ENCODE measurements around the gene LCN2. TPM values are rescaled to one million over a fixed set of nuclear protein-coding genes. Genes with fewer than 3 reads are reported as not detected.

LCN2 gene
- total and polyA plus RNA-seq, 9 of the 15 experiments (the other 6 are each of a cell fraction or from before 2014, with no cell fraction given) = 0.10 to 1.2 (median 0.44) TPM; not detected in 1

DNA sequence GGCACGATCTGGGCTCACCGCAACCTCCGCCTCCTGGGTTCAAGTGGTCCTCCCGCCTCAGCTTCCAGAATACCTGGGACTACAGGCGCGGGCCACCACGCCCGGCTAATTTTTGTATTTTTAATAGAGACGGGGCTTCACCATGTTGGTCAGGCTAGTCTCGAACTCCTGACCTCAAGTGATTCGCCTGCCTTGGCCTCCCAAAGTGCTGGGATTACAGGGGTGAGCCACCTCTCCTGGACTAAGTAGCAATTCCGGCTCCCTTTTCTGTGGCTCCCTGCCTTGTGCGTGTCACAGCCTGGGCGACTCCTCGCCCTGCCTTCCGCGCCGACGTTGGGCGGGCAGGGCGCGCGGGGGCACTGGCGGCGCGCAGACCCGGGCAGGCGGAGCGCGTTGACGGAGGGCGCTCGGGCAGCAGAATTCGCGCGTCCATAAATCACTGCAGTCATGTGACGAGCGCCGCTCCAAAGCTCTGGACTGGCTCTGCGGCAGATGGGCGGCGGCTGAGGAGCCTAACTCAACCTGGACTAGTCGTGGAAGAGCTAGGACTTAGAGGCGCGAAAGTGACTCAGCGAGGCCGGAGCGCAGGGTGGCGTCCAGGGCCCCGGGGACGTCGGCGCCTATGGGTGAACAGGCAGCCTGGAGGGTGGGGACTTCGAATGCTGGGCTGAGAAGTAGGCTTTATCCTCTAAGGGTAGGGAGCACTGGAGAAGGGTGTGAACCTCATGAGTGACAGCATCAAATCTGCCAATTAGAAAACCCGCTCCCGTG is 43.5 kb downstream of the LCN2 start (continued):
- TF ChIP-seq, protein P1, sequence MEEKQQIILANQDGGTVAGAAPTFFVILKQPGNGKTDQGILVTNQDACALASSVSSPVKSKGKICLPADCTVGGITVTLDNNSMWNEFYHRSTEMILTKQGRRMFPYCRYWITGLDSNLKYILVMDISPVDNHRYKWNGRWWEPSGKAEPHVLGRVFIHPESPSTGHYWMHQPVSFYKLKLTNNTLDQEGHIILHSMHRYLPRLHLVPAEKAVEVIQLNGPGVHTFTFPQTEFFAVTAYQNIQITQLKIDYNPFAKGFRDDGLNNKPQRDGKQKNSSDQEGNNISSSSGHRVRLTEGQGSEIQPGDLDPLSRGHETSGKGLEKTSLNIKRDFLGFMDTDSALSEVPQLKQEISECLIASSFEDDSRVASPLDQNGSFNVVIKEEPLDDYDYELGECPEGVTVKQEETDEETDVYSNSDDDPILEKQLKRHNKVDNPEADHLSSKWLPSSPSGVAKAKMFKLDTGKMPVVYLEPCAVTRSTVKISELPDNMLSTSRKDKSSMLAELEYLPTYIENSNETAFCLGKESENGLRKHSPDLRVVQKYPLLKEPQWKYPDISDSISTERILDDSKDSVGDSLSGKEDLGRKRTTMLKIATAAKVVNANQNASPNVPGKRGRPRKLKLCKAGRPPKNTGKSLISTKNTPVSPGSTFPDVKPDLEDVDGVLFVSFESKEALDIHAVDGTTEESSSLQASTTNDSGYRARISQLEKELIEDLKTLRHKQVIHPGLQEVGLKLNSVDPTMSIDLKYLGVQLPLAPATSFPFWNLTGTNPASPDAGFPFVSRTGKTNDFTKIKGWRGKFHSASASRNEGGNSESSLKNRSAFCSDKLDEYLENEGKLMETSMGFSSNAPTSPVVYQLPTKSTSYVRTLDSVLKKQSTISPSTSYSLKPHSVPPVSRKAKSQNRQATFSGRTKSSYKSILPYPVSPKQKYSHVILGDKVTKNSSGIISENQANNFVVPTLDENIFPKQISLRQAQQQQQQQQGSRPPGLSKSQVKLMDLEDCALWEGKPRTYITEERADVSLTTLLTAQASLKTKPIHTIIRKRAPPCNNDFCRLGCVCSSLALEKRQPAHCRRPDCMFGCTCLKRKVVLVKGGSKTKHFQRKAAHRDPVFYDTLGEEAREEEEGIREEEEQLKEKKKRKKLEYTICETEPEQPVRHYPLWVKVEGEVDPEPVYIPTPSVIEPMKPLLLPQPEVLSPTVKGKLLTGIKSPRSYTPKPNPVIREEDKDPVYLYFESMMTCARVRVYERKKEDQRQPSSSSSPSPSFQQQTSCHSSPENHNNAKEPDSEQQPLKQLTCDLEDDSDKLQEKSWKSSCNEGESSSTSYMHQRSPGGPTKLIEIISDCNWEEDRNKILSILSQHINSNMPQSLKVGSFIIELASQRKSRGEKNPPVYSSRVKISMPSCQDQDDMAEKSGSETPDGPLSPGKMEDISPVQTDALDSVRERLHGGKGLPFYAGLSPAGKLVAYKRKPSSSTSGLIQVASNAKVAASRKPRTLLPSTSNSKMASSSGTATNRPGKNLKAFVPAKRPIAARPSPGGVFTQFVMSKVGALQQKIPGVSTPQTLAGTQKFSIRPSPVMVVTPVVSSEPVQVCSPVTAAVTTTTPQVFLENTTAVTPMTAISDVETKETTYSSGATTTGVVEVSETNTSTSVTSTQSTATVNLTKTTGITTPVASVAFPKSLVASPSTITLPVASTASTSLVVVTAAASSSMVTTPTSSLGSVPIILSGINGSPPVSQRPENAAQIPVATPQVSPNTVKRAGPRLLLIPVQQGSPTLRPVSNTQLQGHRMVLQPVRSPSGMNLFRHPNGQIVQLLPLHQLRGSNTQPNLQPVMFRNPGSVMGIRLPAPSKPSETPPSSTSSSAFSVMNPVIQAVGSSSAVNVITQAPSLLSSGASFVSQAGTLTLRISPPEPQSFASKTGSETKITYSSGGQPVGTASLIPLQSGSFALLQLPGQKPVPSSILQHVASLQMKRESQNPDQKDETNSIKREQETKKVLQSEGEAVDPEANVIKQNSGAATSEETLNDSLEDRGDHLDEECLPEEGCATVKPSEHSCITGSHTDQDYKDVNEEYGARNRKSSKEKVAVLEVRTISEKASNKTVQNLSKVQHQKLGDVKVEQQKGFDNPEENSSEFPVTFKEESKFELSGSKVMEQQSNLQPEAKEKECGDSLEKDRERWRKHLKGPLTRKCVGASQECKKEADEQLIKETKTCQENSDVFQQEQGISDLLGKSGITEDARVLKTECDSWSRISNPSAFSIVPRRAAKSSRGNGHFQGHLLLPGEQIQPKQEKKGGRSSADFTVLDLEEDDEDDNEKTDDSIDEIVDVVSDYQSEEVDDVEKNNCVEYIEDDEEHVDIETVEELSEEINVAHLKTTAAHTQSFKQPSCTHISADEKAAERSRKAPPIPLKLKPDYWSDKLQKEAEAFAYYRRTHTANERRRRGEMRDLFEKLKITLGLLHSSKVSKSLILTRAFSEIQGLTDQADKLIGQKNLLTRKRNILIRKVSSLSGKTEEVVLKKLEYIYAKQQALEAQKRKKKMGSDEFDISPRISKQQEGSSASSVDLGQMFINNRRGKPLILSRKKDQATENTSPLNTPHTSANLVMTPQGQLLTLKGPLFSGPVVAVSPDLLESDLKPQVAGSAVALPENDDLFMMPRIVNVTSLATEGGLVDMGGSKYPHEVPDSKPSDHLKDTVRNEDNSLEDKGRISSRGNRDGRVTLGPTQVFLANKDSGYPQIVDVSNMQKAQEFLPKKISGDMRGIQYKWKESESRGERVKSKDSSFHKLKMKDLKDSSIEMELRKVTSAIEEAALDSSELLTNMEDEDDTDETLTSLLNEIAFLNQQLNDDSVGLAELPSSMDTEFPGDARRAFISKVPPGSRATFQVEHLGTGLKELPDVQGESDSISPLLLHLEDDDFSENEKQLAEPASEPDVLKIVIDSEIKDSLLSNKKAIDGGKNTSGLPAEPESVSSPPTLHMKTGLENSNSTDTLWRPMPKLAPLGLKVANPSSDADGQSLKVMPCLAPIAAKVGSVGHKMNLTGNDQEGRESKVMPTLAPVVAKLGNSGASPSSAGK (IDR thresholded peaks at IDR 0.05) = no peak
- TF ChIP-seq, protein P2, sequence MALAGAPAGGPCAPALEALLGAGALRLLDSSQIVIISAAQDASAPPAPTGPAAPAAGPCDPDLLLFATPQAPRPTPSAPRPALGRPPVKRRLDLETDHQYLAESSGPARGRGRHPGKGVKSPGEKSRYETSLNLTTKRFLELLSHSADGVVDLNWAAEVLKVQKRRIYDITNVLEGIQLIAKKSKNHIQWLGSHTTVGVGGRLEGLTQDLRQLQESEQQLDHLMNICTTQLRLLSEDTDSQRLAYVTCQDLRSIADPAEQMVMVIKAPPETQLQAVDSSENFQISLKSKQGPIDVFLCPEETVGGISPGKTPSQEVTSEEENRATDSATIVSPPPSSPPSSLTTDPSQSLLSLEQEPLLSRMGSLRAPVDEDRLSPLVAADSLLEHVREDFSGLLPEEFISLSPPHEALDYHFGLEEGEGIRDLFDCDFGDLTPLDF (CRISPR knock-in tag; IDR thresholded peaks at IDR 0.05) = peak; percentile 90
- TF ChIP-seq MAFF (IDR thresholded peaks at IDR 0.05; ENCODE audit: low read length) (peak; percentile 11; the same call in 1 of the 2 replicates), HNRNPL (IDR thresholded peaks at IDR 0.05; ENCODE audit: low read depth, low read length) (peak; percentile 88; the same call in 1 of the 2 replicates), ZBTB7A (IDR thresholded peaks at IDR 0.05; ENCODE audit: borderline replicate concordance, control insufficient read depth, low read depth, low read length) (0 out of 2 replicates have a peak, but pooled peaks have one; percentile 44), HMGN3 (IDR thresholded peaks at IDR 0.05; ENCODE audit: borderline replicate concordance, extremely low read depth, insufficient read length, low read depth, low read length) (no peak), JUN (IDR thresholded peaks at IDR 0.05; ENCODE audit: borderline replicate concordance, low read depth, low read length) (peak; percentile 86), JUN (CRISPR knock-in tag; IDR thresholded peaks at IDR 0.05; ENCODE audit: borderline replicate concordance) (no peak), FOXA3 (CRISPR knock-in tag; conservative IDR thresholded peaks at IDR 0.05 in 1 of 2, IDR thresholded peaks at IDR 0.05 in 1 of 2) (no peak)
- TF ChIP-seq, protein P3, sequence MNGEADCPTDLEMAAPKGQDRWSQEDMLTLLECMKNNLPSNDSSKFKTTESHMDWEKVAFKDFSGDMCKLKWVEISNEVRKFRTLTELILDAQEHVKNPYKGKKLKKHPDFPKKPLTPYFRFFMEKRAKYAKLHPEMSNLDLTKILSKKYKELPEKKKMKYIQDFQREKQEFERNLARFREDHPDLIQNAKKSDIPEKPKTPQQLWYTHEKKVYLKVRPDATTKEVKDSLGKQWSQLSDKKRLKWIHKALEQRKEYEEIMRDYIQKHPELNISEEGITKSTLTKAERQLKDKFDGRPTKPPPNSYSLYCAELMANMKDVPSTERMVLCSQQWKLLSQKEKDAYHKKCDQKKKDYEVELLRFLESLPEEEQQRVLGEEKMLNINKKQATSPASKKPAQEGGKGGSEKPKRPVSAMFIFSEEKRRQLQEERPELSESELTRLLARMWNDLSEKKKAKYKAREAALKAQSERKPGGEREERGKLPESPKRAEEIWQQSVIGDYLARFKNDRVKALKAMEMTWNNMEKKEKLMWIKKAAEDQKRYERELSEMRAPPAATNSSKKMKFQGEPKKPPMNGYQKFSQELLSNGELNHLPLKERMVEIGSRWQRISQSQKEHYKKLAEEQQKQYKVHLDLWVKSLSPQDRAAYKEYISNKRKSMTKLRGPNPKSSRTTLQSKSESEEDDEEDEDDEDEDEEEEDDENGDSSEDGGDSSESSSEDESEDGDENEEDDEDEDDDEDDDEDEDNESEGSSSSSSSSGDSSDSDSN (IDR thresholded peaks at IDR 0.05; ENCODE audit: borderline replicate concordance in 1 of 2, low read depth in 2 of 2, low read length in 2 of 2) = peak; percentile 93 to 99; a peak in 3 of 4 replicates
